ENCODE measurements around the gene SENP5.
"Not testable (repeated sequence)": the region's sequence is repeated elsewhere in the genome, so short reads cannot be mapped to it uniquely, and the experiment has no call there.

The SENP5 gene, protein sequence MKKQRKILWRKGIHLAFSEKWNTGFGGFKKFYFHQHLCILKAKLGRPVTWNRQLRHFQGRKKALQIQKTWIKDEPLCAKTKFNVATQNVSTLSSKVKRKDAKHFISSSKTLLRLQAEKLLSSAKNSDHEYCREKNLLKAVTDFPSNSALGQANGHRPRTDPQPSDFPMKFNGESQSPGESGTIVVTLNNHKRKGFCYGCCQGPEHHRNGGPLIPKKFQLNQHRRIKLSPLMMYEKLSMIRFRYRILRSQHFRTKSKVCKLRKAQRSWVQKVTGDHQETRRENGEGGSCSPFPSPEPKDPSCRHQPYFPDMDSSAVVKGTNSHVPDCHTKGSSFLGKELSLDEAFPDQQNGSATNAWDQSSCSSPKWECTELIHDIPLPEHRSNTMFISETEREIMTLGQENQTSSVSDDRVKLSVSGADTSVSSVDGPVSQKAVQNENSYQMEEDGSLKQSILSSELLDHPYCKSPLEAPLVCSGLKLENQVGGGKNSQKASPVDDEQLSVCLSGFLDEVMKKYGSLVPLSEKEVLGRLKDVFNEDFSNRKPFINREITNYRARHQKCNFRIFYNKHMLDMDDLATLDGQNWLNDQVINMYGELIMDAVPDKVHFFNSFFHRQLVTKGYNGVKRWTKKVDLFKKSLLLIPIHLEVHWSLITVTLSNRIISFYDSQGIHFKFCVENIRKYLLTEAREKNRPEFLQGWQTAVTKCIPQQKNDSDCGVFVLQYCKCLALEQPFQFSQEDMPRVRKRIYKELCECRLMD

DNA sequence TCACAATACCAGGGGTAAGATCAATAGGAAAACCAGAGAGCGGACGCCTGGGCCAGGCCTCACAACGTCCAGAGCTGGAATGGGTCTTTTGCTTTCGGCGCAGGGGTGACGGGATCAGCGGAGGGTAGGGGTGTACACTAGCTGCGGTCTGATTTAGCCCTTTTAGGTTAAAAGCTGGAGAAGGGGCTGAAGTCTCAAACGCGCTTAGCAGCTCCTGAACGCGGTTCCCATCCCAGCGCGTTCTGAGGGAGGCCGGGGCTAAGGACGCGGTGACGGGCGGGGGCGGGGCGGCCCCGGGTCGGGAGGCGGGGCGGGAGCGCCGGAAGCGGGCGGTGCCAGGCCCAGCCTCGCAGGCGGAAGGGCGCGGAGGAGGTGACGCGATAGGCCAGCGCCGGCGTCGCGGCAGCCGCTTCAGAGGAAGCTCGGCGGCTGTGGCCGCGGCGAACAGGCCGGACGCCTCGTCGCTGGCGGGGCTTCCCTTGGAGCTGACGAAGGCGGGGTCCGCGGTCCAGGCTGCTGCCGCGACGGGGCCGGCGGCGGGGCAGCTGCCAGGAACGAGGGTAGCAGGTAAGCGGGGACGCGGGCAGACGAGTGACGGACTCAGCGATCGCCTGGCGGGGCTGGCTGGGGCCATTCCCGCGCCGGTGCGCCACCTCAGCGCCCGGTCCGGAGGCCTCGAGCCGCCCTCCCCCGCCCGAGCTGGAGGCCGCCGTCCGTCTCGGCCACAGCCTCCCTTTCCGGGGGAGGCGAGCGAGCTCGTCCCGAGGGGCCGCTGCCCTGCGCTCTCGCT, at the start of gene SENP5:
Gene SENP5, plus strand, starts transcription at position 414 of the 790 bp plus-strand sequence. CDS start 17,262 bp downstream, outside the sequence.
- DNase-seq: peak; percentile 76

DNA sequence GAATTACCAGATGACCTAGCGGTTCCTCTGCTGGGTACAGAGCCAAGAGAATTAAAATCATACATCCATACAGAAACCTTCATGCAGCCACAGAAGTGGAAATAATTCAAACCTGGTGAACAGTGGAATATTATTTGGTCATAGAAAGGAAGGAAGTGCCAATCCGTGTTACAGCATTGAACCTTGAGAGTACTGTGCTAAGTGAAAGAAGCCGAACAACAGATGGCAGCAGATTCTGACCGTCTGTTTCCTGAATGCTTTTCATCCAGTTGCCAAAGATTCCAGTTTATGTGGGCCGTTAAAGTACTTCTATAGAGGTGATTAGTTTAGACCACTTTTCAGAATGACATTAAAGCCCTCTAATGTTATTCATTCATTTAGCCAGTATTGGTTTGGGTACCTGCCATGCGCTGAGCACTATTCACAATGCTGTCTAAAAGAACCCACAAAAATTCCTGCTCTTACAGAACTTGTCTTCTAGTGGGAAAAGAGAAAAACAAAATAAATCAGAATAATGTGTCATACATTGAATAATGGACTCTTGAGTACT, 45.8 kb upstream of the SENP5 start:
- DNase-seq: no peak

DNA sequence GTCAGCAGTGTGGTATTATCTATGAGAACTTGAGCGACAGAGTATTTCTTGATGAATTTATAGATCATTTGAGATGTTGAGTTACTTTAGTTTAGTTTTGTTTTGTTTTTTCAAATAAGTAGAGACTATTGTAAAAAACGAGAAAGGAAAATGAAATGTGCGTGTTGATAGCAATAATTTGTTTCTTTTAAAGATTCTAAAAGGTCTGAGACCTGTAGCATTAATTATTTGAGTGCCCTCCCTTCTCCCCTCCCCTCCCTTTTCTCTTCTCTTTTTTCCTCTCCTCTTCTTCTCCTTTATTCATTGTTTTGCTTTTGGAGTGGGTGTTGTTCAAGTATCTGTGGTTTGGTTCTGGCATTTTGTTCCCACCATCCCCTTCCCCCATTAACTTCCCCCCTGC, 38.1 kb upstream of the SENP5 start:
- DNase-seq: not testable (repeated sequence)

DNA sequence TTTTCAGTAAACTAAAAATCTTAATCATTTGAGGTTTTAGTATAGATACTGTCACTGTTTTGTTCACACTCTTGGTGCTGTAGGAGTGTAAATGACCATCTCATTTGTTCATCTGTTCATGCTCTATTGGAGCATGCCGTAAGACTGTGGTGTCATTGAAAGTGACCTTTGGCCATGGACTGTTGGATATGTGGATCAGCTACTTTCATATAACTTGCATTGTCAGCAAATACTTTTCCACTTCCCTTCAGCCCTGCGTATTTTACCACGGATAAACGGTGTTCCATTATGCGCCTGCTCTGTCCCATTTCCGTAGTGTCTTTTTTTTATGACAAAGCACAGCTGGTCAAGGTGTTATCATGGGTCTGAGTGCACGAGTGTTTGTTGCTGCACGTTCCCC, 32.6 kb upstream of the SENP5 start:
- DNase-seq: no peak

DNA sequence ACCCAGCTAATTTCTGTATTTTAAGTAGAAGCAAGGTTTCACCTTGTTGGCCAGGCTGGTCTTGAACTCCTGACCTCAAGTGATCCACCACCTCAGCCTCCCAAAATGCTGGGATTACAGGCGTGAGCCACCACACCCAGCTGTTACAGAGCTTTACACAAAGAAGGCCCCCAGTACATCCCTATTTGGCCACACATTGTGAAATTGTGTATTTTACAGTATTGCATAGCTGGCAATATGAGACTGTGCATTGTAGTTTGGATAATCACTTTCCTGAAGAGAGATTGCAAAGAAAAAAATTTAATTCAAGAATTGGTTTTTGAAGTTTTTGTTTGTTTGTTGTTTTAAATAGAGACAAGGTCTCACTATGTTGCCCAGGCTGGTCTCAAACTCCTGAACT, 31.1 kb upstream of the SENP5 start:
- not testable (repeated sequence) for DNase-seq

DNA sequence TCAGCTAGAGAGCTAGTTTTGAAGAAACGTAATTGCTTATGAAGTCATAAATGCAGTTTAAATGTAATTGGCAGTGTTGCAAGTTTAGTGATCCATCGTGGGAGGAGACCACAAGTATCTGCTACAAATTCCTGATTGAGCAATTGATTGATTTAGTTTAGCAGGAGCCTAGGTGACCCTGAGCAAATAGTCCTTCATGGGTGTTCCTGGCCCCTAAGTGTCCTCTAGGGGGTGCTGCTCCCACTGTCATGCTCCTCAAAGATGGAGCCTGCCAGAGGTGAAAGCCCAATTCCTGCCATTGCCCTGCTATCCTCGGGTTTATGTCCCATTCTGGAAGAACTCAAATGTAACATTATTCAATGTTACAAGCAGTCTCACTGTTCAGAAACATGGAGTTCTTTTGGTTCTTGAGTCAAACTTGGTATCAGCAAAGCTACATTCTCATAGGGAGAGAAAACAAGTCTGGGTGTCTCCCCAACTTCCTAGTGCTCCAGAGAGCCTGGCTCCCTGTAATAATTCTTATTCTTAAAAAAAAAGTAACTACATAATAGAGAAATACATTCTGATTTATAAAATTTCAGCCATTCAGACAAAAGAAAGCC, 29.8 kb upstream of the SENP5 start:
- no peak for DNase-seq

DNA sequence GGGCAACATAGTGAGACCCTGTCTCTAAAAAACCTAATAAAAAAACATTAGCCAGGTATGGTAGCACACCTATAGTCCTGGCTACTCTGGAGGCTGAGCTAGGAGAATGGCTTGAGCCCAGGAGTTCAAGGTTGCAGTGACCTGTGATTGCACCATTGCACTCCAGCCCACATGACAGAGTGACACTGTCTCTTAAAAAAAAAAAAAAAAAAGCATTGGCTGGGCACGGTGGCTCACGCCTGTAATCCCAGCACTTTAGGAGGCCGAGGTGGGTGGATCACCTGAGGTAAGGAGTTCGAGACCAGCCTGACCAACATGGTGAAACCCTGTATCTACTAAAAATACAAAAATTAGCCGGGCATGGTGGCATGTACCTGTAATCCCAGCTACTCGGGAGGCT, 28.4 kb upstream of the SENP5 start:
- DNase-seq: not testable (repeated sequence)

DNA sequence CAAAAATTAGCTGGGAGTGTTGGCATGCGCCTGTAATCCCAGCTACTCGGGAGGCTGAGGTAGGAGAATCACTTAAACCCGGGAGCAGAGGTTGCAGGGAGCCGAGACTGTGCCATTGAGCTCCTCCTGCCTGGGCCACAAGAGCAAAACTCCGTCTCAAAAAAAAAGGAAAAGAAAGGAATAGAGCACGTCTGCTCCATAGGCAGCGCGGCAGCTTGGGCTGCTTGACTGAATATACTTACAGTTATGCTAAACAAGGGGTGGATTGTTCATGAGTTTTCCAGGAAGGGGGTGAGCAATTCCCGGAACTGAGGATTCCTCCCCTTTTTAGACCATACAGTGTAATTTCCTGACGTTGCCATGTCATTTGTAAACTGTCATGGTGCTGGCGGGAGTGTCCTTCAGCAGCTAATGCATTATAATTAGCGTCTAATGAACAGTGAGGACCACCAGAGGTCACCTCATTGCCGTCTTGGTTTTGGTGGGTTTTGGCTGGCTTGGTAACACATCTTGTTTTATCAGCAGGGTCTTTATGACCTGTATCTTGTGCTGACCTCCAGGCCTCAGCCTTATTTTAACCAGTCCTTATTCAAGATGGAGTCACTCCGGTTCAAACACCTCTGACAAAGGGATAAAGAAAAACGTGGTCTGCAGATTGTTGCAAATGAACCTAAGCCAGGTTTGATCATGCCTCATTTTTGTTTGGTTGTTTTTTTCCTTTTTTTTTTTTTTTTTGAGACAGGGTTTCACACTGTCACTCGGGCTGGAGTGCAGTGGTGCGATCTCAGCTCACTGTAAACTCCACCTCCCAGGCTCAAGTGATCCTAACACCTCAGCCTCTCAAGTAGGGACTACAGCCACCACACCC, 24.9 kb upstream of the SENP5 start:
- DNase-seq: no peak

DNA sequence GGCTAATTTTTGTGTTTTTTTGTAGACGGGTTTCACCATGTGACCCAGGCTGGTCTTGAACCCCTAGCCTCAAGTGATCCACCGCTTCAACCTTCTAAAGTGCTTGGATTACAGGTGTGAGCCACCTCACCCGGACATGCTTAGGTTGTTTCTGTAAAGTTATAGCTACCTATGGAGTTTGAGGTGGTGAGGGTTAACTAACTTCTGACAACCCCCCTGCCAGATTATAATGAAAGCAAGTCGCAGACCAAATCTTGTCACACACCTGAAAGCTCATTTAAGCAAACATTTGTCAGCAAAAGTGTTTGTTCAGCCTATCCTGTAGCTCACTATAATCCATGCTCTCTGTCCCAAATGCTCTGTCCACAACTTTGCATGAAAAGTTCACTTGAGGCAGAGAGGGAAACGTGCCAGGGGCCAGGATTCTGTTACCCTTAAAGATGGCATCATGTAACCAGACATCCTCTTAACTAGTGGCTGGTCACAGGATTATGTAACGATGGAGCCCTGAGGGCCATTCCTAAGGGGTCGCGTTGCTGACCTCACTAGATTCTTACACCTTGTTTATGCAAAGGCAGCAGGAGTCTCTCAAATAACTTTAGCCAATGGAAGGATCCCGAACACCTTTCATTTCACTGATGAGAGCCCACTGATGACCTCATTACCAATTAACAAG, 24.1 kb upstream of the SENP5 start:
- no peak for DNase-seq

DNA sequence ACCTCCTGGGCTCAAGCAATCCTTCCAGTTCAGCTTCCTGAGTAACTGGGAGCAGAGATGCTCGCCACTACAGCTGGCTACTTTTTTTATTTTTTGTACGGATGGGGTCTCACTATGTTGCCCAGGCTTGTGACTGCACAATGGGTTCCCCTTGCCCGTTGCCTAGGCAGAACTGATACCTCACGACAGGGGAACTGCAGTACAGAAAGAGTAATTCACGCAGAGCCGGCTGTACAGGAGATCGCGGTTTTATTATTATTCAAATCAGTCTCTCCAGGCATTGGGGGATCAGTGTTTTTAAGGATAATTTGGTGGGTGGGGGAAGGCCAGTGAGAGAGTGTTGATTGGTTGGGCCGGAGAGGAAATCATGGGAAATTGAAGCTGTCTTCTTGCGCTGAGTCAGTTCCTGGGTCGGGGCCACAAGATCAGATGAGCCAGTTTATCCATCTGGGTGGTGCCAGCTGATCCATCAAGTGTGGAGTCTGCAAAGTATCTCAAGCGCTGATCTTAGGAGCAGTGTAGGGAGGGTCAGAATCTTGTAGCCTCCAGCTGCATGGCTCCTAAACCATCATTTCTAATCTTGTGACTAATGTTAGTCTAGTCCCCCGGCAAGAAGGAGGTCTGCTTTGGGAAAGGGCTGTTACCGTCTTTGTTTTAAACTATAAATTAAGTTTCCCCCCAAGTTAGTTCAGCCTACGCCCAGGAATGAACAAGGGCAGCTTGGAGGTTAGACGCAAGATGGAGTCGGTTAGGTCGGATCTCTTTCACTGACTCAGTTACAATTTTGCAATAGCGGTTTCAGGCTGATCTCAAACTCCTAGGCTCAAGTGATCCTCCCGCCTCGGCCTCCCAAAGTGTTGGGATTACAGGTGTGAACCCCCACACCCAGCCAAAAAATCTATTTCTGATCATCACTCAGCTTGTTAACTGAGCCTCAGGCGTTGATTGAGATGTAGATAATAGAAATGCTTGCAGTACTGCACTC, 23.2 kb upstream of the SENP5 start:
- not testable (repeated sequence) for DNase-seq

DNA sequence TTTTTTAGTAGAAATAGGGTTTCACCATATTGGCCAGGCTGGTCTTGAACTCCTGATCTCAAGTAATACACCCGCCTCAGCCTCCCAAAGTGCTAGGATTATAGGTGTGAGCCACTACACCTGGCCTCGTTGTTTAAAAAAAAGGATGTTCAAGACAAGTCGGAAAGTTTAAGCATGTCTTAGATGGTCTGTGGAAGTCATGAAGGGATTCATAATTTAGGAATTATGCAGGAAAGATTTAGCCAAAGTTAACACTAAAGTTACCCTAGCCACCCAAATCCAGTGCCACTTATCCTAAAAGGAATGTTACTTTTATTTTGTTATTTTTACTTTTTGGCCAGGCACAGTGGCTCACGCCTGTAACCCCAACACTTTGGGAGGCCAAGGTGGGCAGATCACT, 19.3 kb upstream of the SENP5 start:
- not testable (repeated sequence) for DNase-seq

DNA sequence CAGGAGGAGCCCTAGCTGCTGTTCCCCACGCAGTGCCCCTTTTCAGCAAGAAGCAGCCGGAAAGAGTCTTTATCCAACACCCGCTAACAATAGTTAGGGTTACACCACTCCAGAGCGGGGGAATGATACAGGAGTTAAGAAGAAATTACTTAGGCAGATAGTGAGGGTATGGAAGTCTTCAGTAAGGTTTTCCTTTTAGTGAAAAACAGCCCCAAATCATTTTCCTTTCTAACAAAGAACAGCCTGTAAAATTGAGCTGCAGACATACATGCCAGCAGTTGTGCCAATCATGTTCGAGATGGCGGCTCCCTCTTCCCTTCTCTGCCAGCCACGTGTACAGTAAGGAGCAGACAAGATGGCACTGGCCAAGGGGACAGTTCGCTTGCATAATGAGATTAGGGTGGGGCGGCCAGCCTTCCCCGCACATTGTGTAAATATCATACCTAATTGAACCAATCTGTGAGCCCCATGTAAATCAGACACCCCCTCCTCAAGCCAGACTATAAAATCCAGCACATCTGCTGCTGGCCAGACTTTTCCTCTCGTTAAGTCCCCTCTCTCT, 18.5 kb upstream of the SENP5 start:
- no peak for DNase-seq

DNA sequence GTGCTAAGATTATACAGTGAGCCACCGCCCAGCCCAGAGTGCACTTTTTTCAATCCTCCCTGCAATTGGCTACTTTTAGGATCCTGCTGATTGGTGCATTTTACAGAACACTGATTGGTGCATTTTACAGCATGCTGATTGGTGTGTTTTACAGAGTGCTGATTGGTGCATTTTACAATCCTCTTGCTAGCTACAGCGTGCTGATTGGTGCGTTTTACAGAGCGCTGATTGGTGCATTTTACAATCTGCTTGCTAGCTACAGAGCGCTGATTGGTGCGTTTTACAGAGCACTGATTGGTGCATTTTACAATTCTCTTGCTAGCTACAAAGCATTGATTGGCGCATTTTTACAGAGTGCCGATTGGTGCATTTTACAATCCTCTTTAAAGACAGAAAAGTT, 4.7 kb upstream of the SENP5 start:
- not testable (repeated sequence) for DNase-seq

DNA sequence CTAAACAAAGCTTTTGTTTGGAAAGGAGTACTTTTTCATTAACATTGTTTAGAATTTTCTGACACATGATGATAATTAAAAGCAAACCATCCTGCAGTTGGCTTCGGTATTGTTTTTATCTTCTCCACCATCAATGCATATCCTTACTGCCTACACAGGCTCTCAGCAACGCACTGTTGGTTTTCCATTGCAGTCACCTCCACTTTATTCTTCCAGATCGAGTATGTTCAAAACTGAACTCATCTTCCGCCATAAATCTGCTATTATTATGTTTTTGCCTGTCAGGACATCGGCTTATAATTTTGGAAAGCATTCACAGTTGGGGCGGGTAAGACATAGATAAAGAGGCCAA, 589 bp upstream of the SENP5 start:
- no peak for DNase-seq

DNA sequence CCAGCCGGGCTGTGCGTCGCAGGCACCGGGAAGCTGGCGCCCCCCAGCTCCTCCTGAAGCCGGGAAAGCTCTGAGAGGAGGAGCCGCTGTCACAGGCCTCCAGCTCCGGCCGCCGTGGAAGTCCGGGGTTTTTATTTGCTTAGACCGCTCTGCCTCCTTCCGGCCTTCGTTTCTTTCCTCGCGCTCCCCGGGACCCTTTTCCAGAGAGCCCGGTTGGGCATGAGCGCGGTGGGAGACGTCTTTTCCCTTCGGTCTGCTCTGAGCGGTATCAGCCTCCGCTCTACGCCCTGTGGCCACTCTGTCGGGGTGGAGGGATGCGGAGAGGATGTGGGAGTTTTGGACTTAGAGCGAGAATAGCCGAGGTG, 559 bp downstream of the SENP5 start:
- DNase-seq: no peak

DNA sequence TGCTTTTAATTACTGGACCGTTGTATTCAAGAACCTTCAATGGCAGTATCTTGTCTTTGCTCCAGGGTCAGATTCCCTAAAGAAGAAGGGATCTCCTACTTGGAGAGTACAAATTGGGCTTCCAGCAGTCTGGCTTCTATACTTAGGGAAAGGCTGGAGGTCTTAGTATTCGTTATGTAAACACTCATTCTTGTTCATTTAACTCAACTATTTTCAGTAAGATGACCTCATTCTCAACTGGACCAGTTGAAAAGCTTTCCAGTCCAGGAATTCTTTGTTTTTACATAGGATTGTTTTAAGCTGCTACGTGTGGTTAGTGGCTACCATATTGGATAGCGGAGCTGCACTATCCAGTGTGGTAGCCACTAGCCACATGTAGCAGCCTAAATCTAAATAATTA, 4.6 kb downstream of the SENP5 start:
- no peak for DNase-seq

DNA sequence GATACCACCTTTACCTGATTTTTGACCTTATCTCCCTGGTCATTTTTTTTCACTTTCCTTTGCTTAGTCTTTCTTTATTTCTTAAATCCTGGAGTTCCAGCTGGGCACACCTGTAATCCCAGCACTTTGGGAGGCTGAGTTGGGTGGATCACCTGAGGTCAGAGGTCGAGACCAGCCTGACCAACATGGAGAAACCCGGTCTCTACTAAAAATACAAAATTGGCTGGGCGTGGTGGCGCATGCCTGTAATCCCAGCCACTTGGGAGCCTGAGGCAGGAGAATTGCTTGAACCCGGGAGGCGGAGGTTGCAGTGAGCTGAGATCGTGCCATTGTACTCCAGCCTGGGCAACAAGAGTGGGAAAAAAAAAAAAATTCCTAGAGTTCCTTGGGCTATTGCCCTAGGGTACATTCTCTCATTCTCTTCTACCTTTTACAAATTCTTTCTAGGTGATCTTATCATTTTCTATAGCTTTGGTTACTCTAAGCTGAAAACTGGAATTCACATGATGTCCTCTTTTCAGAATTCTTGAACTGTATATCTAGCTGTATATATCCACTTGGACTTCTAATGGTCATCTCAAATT, 6.9 kb downstream of the SENP5 start:
- not testable (repeated sequence) for DNase-seq

DNA sequence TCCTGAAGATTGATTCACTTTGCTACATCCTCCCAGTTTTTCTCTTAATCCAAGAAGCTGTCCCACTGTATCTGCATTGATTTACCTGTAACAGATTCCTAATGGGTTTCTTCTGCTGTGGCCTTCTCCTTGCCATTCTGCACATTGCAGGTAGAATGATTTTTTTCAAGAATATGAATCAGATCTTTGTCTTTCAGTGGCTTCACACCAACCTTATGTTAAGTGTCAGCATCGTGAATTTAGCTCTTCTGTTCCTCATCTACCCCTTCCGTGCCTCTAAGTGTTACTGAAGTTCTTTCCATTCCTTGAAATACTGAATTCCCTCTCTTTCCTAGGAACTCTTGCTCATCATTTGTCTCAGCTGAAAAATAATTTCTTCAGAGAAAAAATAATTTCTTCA, 7.5 kb downstream of the SENP5 start:
- DNase-seq: no peak

DNA sequence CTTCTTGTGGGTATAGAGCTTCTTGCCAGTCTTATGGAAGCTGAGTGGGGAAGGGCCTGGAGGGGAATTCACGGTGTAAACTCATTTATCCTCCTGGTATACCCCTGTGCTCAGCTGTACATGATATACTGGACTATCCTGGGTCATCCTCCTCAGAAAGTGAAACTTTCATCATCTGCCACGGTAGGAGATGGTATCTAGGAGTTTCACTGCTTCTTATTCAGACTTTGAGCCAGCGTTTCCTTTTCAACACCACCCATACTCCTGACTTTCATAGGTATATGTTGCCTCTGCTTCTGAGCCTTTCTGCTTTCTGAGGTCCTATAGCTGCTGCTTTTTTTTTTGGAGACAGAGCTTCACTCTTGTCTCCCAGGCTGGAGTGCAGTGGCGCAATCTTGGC, 15.6 kb downstream of the SENP5 start:
- no peak for DNase-seq
